Activated naive CD8-positive, alpha-beta T cell (primary cell): ENCODE data around the gene THSD4.

Experiments used
- H3K27ac Mint-ChIP-seq: one replicate; pipeline ENCODE4 v1.8.0; 2021; ENCODE audit warnings: mixed read lengths
- H3K27me3 Mint-ChIP-seq: one replicate; pipeline ENCODE4 v1.8.0; 2021; ENCODE audit warnings: mixed read lengths
- H3K36me3 Mint-ChIP-seq: one replicate; pipeline ENCODE4 v1.8.0; 2021; ENCODE audit warnings: mixed read lengths
- H3K4me1 Mint-ChIP-seq: one replicate; pipeline ENCODE4 v1.8.0; 2021; ENCODE audit warnings: low read depth, mixed read lengths
- H3K4me3 Mint-ChIP-seq: one replicate; pipeline ENCODE4 v1.8.0; 2021; ENCODE audit warnings: mild to moderate bottlenecking, mixed read lengths
- H3K9me3 Mint-ChIP-seq: one replicate; pipeline ENCODE4 v1.8.0; 2021; ENCODE audit warnings: low read depth, mixed read lengths

THSD4 gene

GRCh38 chr15:71110405-71111180 is 4.7 kb upstream of the THSD4 start:
- H3K27ac Mint-ChIP-seq, result no peak overlapping the region
- H3K9me3 Mint-ChIP-seq, result no peaks in the 10 kb centered on the region
- no peaks in the 10 kb centered on the region for H3K36me3 Mint-ChIP-seq
- no peaks in the 10 kb centered on the region for H3K4me1 Mint-ChIP-seq
- H3K4me3 Mint-ChIP-seq, result no peak overlapping the region
- peaks cover 11% of the 10 kb centered on the region for H3K27me3 Mint-ChIP-seq

GRCh38 chr15:71111181-71111565 is 4.1 kb upstream of the THSD4 start:
- peaks cover 2% of the 10 kb centered on the region for H3K4me1 Mint-ChIP-seq
- H3K36me3 Mint-ChIP-seq, result no peaks in the 10 kb centered on the region
- H3K9me3 Mint-ChIP-seq, result no peaks in the 10 kb centered on the region
- no peak overlapping the region for H3K4me3 Mint-ChIP-seq
- H3K27ac Mint-ChIP-seq, result no peak overlapping the region
- peaks cover 13% of the 10 kb centered on the region for H3K27me3 Mint-ChIP-seq

GRCh38 chr15:71111950-71112349 is 3.3 kb upstream of the THSD4 start:
- no peak overlapping the region for H3K4me3 Mint-ChIP-seq
- no peaks in the 10 kb centered on the region for H3K36me3 Mint-ChIP-seq
- H3K27me3 Mint-ChIP-seq, result peaks cover 17% of the 10 kb centered on the region
- H3K9me3 Mint-ChIP-seq, result no peaks in the 10 kb centered on the region
- H3K4me1 Mint-ChIP-seq, result peaks cover 7% of the 10 kb centered on the region
- H3K27ac Mint-ChIP-seq, result no peak overlapping the region

- Mint-ChIP-seq H3K4me3 (no peak overlapping the region), H3K27me3 (peaks cover 17% of the 10 kb centered on the region), H3K9me3 (no peaks in the 10 kb centered on the region), H3K4me1 (peaks cover 7% of the 10 kb centered on the region), H3K27ac (no peak overlapping the region), H3K36me3 (no peaks in the 10 kb centered on the region)
Observed at GRCh38 chr15:71112429-71112828, 2.8 kb upstream of the THSD4 start.

DNA sequence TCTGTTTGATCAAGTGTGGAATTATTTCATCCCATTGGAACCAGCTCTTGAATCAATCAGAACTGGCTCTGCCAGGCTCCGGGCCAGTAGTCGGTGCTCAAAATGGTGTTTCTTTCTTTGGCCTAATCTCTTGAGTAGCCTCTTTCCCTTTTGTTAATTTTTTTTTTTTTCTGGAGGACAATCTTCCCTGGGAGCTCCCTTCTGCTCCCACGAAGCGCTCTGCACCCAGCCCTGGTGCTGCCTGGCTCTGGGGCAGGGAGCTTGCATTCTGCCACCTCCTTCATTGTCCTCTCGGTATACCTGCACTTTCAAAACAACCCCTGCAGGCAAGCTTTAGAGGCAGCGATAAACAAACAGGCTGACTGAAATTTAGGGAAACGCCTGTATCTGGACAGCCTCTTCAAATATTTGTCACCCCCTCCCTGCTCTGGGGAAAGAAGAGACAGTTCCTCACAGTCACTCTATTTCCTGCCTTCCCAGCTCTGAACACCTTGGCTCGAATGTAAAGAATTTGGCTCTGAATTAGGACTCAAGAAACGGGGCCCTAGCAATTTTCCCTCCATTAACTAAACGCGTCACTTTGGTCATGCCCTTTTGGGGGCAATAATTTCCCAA is 1.1 kb upstream of the THSD4 start:
- Mint-ChIP-seq H3K4me3 (peak overlapping the region; percentile 47), H3K4me1 (peaks cover 7% of the 10 kb centered on the region), H3K27me3 (peaks cover 28% of the 10 kb centered on the region), H3K27ac (no peak overlapping the region), H3K9me3 (no peaks in the 10 kb centered on the region), H3K36me3 (no peaks in the 10 kb centered on the region)

DNA sequence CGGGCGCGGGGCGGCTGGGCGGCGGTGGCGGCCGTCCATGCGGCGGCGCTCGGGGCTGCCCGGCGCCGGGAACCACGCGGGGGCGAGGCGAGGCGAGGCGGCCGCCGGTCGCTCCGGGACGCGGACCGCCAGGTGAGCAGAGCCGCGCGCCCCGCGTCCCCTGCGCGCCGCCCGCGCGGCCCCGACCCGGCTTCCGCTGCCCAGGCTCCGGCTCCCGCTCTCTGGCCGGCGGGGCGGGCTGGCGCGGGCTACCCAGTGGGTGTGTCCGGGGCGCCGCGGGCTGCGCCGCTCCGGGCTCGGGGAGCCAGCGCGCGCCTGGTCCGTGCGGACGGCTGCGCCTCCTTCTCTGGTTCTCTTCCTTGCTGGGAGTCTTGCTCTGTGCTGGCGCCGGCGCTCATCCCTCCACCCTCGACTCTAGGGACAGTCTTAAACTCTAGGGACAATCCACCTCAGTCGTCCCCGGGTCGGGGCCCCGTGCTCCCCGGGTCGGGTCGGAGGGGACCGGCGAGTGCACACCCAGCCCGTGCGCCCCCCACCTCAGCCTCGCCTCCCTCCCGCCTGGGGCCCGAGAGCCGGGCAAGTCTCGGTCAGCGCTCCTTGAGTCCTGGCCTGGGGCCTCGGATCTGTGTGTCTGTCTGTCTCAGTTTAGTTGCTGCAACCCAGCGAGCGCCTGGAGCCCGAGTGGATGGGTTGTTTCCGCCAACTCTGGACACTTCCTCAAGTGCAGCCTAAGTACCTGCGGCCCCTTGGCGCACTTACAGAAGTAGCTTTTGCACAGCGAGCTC is 488 bp downstream of the THSD4 start:
- Mint-ChIP-seq H3K4me1 (peaks cover 7% of the 10 kb centered on the region), H3K27me3 (peaks cover 31% of the 10 kb centered on the region), H3K4me3 (peak overlapping the region; percentile 73), H3K9me3 (no peaks in the 10 kb centered on the region), H3K27ac (no peak overlapping the region), H3K36me3 (no peaks in the 10 kb centered on the region)

DNA sequence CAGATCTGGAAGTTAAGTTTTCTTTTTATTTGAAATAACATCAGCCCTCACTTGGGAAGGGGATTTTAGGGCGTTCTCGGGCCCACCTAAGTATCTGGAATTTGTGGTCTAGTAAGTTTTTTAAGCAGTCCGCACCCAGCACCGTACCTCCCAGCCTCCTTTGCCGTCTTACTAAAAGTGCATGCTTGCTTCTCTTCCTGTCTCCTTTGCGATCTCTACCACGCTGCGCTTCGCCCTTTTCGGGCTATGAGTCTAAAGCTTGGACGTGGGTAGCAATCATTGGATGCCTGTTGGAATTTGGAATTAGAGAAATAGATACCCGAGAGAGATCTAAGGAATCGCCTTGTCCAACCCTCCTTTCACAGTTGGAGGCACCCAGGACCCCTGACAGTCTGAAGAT is 1.1 kb downstream of the THSD4 start:
- Mint-ChIP-seq H3K4me1 (peaks cover 7% of the 10 kb centered on the region), H3K27ac (no peak overlapping the region), H3K4me3 (peak overlapping the region; percentile 73), H3K9me3 (no peaks in the 10 kb centered on the region), H3K27me3 (peaks cover 32% of the 10 kb centered on the region), H3K36me3 (no peaks in the 10 kb centered on the region)

- Mint-ChIP-seq H3K9me3 (no peaks in the 10 kb centered on the region), H3K27me3 (peaks cover 38% of the 10 kb centered on the region), H3K36me3 (no peaks in the 10 kb centered on the region), H3K27ac (no peak overlapping the region), H3K4me3 (peak overlapping the region; percentile 73), H3K4me1 (peaks cover 7% of the 10 kb centered on the region)
Observed at GRCh38 chr15:71116942-71117341, 1.7 kb downstream of the THSD4 start.

- peaks cover 7% of the 10 kb centered on the region for H3K4me1 Mint-ChIP-seq
- H3K4me3 Mint-ChIP-seq, result peak overlapping the region; percentile 24
- peaks cover 38% of the 10 kb centered on the region for H3K27me3 Mint-ChIP-seq
- H3K36me3 Mint-ChIP-seq, result no peaks in the 10 kb centered on the region
- H3K9me3 Mint-ChIP-seq, result no peaks in the 10 kb centered on the region
- H3K27ac Mint-ChIP-seq, result no peak overlapping the region
Observed at GRCh38 chr15:71117714-71118305, 2.5 kb downstream of the THSD4 start.

DNA sequence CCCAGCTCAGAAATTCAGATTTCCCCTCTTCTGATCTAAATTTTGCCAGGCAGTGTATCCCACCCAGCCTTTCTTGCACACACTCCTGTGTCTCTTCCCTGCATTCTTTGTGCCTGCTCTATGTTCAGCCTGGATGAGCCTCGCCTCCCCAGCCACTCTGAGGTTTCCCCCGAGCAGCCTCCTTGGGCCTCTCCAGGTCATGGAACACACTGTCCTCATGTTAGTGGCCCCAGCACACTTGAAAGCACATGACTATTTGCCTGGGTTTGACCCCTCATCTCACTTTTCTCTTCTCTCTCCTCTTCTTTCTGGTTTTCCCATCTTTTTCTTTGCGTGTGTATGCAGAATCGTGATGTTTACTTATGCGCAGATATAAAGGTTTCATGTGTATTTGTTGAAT is 3.1 kb downstream of the THSD4 start:
- H3K36me3 Mint-ChIP-seq, result no peaks in the 10 kb centered on the region
- no peaks in the 10 kb centered on the region for H3K9me3 Mint-ChIP-seq
- no peak overlapping the region for H3K4me3 Mint-ChIP-seq
- H3K27me3 Mint-ChIP-seq, result peaks cover 39% of the 10 kb centered on the region
- peaks cover 7% of the 10 kb centered on the region for H3K4me1 Mint-ChIP-seq
- H3K27ac Mint-ChIP-seq, result no peak overlapping the region

DNA sequence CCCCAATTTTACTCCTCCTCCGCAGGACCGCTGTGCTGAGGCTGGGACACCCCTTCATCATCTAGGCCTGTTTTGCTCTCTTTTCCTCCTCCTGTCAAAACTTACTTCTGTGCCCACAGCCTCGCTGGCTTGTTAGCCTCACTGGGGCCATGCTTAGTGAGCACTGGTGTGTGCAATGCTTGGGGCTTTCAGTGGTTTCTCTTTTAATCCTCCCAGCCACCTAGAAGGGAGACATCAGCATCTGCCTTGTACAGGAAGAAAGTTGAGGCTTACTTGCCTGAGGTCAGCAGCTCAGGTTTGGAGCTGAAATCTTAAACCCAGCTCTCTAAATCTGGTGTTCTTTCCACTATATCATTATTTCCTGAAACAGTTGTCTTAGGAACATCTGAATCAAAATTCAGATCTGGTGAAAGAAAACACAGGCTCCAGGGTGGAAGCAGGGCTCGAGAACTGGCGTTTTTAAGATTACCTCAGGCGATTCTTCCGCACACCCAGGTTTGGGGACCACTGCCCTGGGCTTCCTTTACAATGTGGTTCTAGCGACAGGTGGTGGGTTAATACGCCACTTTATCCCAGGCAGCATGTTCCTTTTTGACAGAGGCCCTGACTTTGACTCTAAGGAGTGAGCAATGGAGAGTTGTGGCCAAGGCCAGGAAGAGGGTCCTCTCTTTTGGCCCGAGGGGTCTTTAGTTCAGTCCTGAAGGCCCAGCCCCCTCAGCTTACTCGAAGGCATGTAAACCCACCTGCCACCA is 3.8 kb downstream of the THSD4 start:
- Mint-ChIP-seq H3K4me3 (no peak overlapping the region), H3K9me3 (no peaks in the 10 kb centered on the region), H3K27me3 (peaks cover 38% of the 10 kb centered on the region), H3K27ac (no peak overlapping the region), H3K36me3 (no peaks in the 10 kb centered on the region), H3K4me1 (peaks cover 7% of the 10 kb centered on the region)

- Mint-ChIP-seq H3K27ac (no peak overlapping the region), H3K9me3 (no peaks in the 10 kb centered on the region), H3K36me3 (no peaks in the 10 kb centered on the region), H3K27me3 (peaks cover 40% of the 10 kb centered on the region), H3K4me1 (peaks cover 7% of the 10 kb centered on the region), H3K4me3 (no peak overlapping the region)
Observed at GRCh38 chr15:71120428-71120944, 5.2 kb downstream of the THSD4 start.

DNA sequence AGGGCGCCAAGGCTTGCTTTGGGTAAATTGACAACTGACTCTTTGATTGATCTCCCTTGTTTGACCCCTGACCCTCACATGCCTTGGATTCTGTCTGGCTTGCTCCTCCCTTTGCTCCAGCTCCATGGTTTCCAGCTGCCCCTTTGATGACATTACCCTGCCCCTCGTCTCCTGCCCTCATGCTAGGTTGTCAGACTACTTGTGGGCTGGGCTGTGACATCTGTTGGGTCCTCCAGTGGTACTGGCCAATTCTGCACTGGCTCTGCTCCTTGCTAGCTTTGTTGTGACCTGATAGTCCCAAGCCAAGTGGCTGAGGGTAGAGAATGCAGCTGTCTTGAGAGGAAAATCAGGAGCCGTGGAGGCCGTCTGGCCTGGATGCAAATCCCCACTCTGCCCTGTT is 6.2 kb downstream of the THSD4 start:
- no peak overlapping the region for H3K27ac Mint-ChIP-seq
- H3K27me3 Mint-ChIP-seq, result peaks cover 39% of the 10 kb centered on the region
- H3K9me3 Mint-ChIP-seq, result no peaks in the 10 kb centered on the region
- H3K36me3 Mint-ChIP-seq, result no peaks in the 10 kb centered on the region
- peaks cover 2% of the 10 kb centered on the region for H3K4me1 Mint-ChIP-seq
- H3K4me3 Mint-ChIP-seq, result no peak overlapping the region
